Measurements from ENCODE around the gene ALPL. TPM values are rescaled to one million over a fixed set of nuclear protein-coding genes. Genes with fewer than 3 reads are reported as not detected.

Gene ALPL
- total RNA-seq, 2 donors from 2014 or later, result 1.6 to 1.7 TPM

GRCh38 chr1:21525340-21525717 lies 16.1 kb downstream of the ALPL start:
- intact Hi-C loops (cut with DNase I), result no loop called here
- DNase-seq, result no peak
- no peak overlapping the region for H3K27ac ChIP-seq
- no peaks in the 10 kb centered on the region for H3K9me3 ChIP-seq
- H3K36me3 ChIP-seq, result no peaks in the 10 kb centered on the region
- H3K4me1 ChIP-seq, result no peaks in the 10 kb centered on the region
- no peaks in the 10 kb centered on the region for H3K27me3 ChIP-seq
- H3K9ac ChIP-seq (ENCODE audit: low read depth in 2 of 2, low read length in 2 of 2), result no peak overlapping the region
- no peak for TF ChIP-seq CTCF (IDR thresholded peaks at IDR 0.05)
- no peak overlapping the region for H3K4me3 ChIP-seq

- H3K36me3 ChIP-seq, result no peaks in the 10 kb centered on the region
- no peaks in the 10 kb centered on the region for H3K9me3 ChIP-seq
- H3K9ac ChIP-seq (ENCODE audit: low read depth in 2 of 2, low read length in 2 of 2), result no peak overlapping the region
- intact Hi-C loops (cut with DNase I), result no loop called here
- DNase-seq, result no peak
- H3K27ac ChIP-seq, result no peak overlapping the region
- H3K4me3 ChIP-seq, result no peak overlapping the region
- no peaks in the 10 kb centered on the region for H3K27me3 ChIP-seq
- TF ChIP-seq CTCF (IDR thresholded peaks at IDR 0.05), result no peak
- H3K4me1 ChIP-seq, result no peaks in the 10 kb centered on the region
Observed at GRCh38 chr1:21526441-21526840, 17.2 kb downstream of the ALPL start.

GRCh38 chr1:21530368-21531016 lies 21.3 kb downstream of the ALPL start:
- Histone ChIP-seq H3K9me3 (no peaks in the 10 kb centered on the region), H3K4me3 (no peak overlapping the region), H3K27me3 (no peaks in the 10 kb centered on the region), H3K36me3 (no peaks in the 10 kb centered on the region), H3K27ac (no peak overlapping the region), H3K4me1 (no peaks in the 10 kb centered on the region), H3K9ac (ENCODE audit: low read depth in 2 of 2, low read length in 2 of 2) (no peak overlapping the region)
- no peak for TF ChIP-seq CTCF (IDR thresholded peaks at IDR 0.05)
- no peak for DNase-seq
- intact Hi-C loops (cut with DNase I), result no loop called here

GRCh38 chr1:21531241-21531640 lies 22.0 kb downstream of the ALPL start:
- intact Hi-C loops (cut with DNase I), result no loop called here
- no peaks in the 10 kb centered on the region for H3K27me3 ChIP-seq
- H3K4me1 ChIP-seq, result no peaks in the 10 kb centered on the region
- H3K9me3 ChIP-seq, result no peaks in the 10 kb centered on the region
- no peak overlapping the region for H3K27ac ChIP-seq
- no peak overlapping the region for H3K9ac ChIP-seq (ENCODE audit: low read depth in 2 of 2, low read length in 2 of 2)
- TF ChIP-seq CTCF (IDR thresholded peaks at IDR 0.05), result no peak
- no peak overlapping the region for H3K4me3 ChIP-seq
- no peak for DNase-seq
- no peaks in the 10 kb centered on the region for H3K36me3 ChIP-seq

GRCh38 chr1:21532496-21532895 lies 23.3 kb downstream of the ALPL start:
- Histone ChIP-seq H3K9me3 (no peaks in the 10 kb centered on the region), H3K4me1 (no peaks in the 10 kb centered on the region), H3K9ac (ENCODE audit: low read depth in 2 of 2, low read length in 2 of 2) (no peak overlapping the region), H3K27ac (peak overlapping the region; percentile 47), H3K36me3 (no peaks in the 10 kb centered on the region), H3K4me3 (no peak overlapping the region), H3K27me3 (no peaks in the 10 kb centered on the region)
- intact Hi-C loops (cut with DNase I), result no loop called here
- TF ChIP-seq CTCF (IDR thresholded peaks at IDR 0.05), result no peak
- DNase-seq, result peak; percentile 68
